Pancreas (tissue), 10 donors: Measurements from ENCODE around the gene FBN2. TPM values are rescaled to one million over a fixed set of nuclear protein-coding genes. Genes with fewer than 3 reads are reported as not detected.

Experiments
- ATAC-seq, 4 donors: fragments of 200-7000 bp; cut with Tn5 transposase; one replicate each; pipeline versions ENCODE4 v1.8.0 to v1.9.1; 2020; ENCODE audit warnings: mild to moderate bottlenecking in 4 of 4, moderate library complexity in 4 of 4
- DNase-seq, 6 donors: peaks; one replicate each; pipeline ENCODE4 v3.0.0-alpha.2; 2020
- FAIRE-seq: peaks from 2 replicates; lab custom pipeline; 2012; peaks lifted over from hg19 to GRCh38; lab: Jason Lieb, UNC
- H3K27ac ChIP-seq, 4 donors: fragments of 200-600 bp; sonication (generic); 1 replicate in 3 of 4; 2 replicates in 1 of 4; pipeline versions ENCODE4 v1.5.0 to v1.8.0; 2020
- H3K27me3 ChIP-seq, 4 donors: fragments of 200-600 bp; one replicate each; pipeline ENCODE4 v1.8.0; 2021
- H3K36me3 ChIP-seq, 3 donors: fragments of 200-600 bp; sonication (generic) in 1 of 3; one replicate each; pipeline versions ENCODE4 v1.5.0 to v1.8.0; 2020 to 2021
- H3K4me1 ChIP-seq, 3 donors: fragments of 200-600 bp; one replicate each; pipeline ENCODE4 v1.8.0; 2021
- H3K4me3 ChIP-seq, 4 donors: fragments of 200-600 bp; sonication (generic) in 2 of 4; one replicate each; pipeline versions ENCODE4 v1.5.0 to v1.8.0; 2020 to 2021
- H3K9me3 ChIP-seq, 4 donors: fragments of 200-600 bp; one replicate each; pipeline ENCODE4 v1.8.0; 2021
- CTCF ChIP-seq, 4 donors: fragments of 200-600 bp; sonication (generic) in 3 of 4; IDR thresholded peaks; one replicate each; pipeline versions ENCODE4 v1.5.0 to v1.8.0; 2021; ENCODE audit warnings: antibody characterized with exemption in 4 of 4
- WGBS, 2 donors: extraction: QIAGEN DNeasy Blood & Tissue Kit; methylation state at CpG; one replicate each; pipeline ENCODE4 v1.1.7; 2013; 5-methylcytosine and 5-hydroxymethylcytosine counted together
- intact Hi-C, 3 donors: fragments of 100-400 bp; cut with DNase I; formaldehyde crosslinking; loops; one replicate each; pipeline versions ENCODE4 v1.11.1 to v1.14.2; 2022
- polyA plus RNA-seq, 2 donors: library from polyadenylated mRNA; stranded (reverse); fragments of 200-250 nt; gene quantifications; one replicate each; pipeline ENCODE4 v1.2.3, GENCODE V29; 2013
- total RNA-seq, 6 donors: library from RNA; stranded (reverse); fragmentation: NEBNext Ultra II Directional in 4 of 6; extraction: Animal tissue kit (Norgen Biotek cat#: 25700) in 4 of 6; gene quantifications; one replicate each; pipeline versions ENCODE4 v1.2.1 to v1.2.4, GENCODE V29; 2021 to 2023
- donor health status: healthy with polysubstance abuse.
- donor health status: DM: no; HTN: no; CAD: no; lungs with moderate emphysema.
- donor health status: DM: no; HTN: no; CAD: no.
- donor health status: control.
- donor health status: control.
- donor health status: Bipolar disorder and iron deficiency.
- donor health status: DM: yes; HTN: yes; CAD: no.
- donor health status: DM: no; HTN: no; CAD: no.
- donor health status: DM: no; HTN: no; CAD: no.
- donor health status: DM: yes; HTN: yes; CAD: no.

Gene FBN2
- total and polyA plus RNA-seq, 8 donors: 0.04 to 0.78 (median 0.18) TPM; not detected in 3

GRCh38 chr5:128340648-128341047, 197.4 kb downstream of the FBN2 start:
- DNase-seq (no peak), FAIRE-seq (no peak), ATAC-seq (no peak)
- WGBS, 2 donors: 91 to 96% methylated on average over 2 of the region's 2 CpGs
- H3K4me3 ChIP-seq: no peak overlapping the region
- H3K27ac ChIP-seq: no peak overlapping the region
- intact Hi-C loops: no loop called here
- H3K9me3 ChIP-seq: no peaks in the 10 kb centered on the region
- no peak for TF ChIP-seq CTCF (IDR thresholded peaks at IDR 0.05)
- peaks cover 0 to 5% (median 0%) of the 10 kb centered on the region in 4 donors for H3K27me3 ChIP-seq
- H3K36me3 ChIP-seq: no peaks in the 10 kb centered on the region
- H3K4me1 ChIP-seq: no peaks in the 10 kb centered on the region

- H3K9me3 ChIP-seq: no peaks in the 10 kb centered on the region
- H3K36me3 ChIP-seq: no peaks in the 10 kb centered on the region
- FAIRE-seq (no peak), ATAC-seq (no peak), DNase-seq (no peak)
- no peak for TF ChIP-seq CTCF (IDR thresholded peaks at IDR 0.05)
- WGBS, 2 donors: 59 to 68% methylated on average over 3 of the region's 3 CpGs
- peaks cover 0 to 5% (median 0%) of the 10 kb centered on the region in 4 donors for H3K27me3 ChIP-seq
- no peaks in the 10 kb centered on the region for H3K4me1 ChIP-seq
- H3K27ac ChIP-seq: no peak overlapping the region
- intact Hi-C loops: no loop called here
- H3K4me3 ChIP-seq: no peak overlapping the region
Observed at GRCh38 chr5:128339585-128339984, 198.5 kb downstream of the FBN2 start.

GRCh38 chr5:128338649-128339048, 199.4 kb downstream of the FBN2 start:
- WGBS, 2 donors: 76 to 80% methylated on average over 12 of the region's 12 CpGs
- no peak for DNase-seq
- TF ChIP-seq CTCF (IDR thresholded peaks at IDR 0.05): no peak

GRCh38 chr5:128335339-128335738, 202.7 kb downstream of the FBN2 start:
- TF ChIP-seq CTCF (IDR thresholded peaks at IDR 0.05): no peak
- H3K4me1 ChIP-seq: no peaks in the 10 kb centered on the region
- H3K4me3 ChIP-seq: no peak overlapping the region
- FAIRE-seq (no peak), ATAC-seq (no peak), DNase-seq (no peak)
- H3K36me3 ChIP-seq: no peaks in the 10 kb centered on the region
- intact Hi-C loops: no loop called here
- H3K27ac ChIP-seq: no peak overlapping the region
- no peaks in the 10 kb centered on the region for H3K9me3 ChIP-seq
- H3K27me3 ChIP-seq: no peaks in the 10 kb centered on the region
- 48 to 65% methylated on average over 3 of the region's 3 CpGs for WGBS, 2 donors

More at GRCh38 chr5:128338649-128339048, 199.4 kb downstream of the FBN2 start:
- Histone ChIP-seq H3K36me3 (no peaks in the 10 kb centered on the region), H3K9me3 (no peaks in the 10 kb centered on the region), H3K27me3 (peaks cover 0 to 5% (median 0%) of the 10 kb centered on the region in 4 donors), H3K4me3 (no peak overlapping the region), H3K4me1 (no peaks in the 10 kb centered on the region), H3K27ac (no peak overlapping the region)
- ATAC-seq: no peak
- intact Hi-C loops: no loop called here
- no peak for FAIRE-seq

- no peak for ATAC-seq
- DNase-seq: no peak
- intact Hi-C loops: no loop called here
Observed at GRCh38 chr5:128334010-128334716, 203.9 kb downstream of the FBN2 start.

More at GRCh38 chr5:128334010-128334716, 203.9 kb downstream of the FBN2 start:
- Histone ChIP-seq H3K27ac (no peak overlapping the region), H3K27me3 (no peaks in the 10 kb centered on the region), H3K36me3 (no peaks in the 10 kb centered on the region), H3K9me3 (no peaks in the 10 kb centered on the region), H3K4me1 (no peaks in the 10 kb centered on the region), H3K4me3 (no peak overlapping the region)
- no peak for FAIRE-seq
- no peak for TF ChIP-seq CTCF (IDR thresholded peaks at IDR 0.05)
- 68 to 80% methylated on average over 9 of the region's 9 CpGs for WGBS, 2 donors
